Measurements from ENCODE around the gene NRF1. TPM values are rescaled to one million over a fixed set of nuclear protein-coding genes. Genes with fewer than 3 reads are reported as not detected.

NRF1 gene
- total RNA-seq, 2 donors from 2014 or later = 13.4 to 15.7 TPM

DNA sequence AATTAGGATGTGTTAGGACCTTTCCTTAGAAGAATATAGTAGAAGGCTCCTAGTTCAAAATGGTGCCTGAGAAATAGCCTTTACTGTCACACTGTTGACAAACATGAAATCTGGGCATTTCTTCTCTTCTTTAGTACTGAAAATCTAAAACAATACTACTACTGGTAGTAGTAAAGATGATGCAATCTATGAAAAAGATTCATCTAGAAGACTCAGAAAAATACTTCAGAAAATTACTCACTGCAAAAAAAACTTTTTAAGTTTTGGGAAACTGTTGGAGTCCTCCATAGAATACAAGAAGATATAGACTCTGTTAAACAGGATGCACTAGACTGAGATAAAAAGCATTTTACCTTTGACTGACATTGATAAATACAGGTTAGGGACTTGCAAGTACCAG lies 67.1 kb downstream of the NRF1 start:
- intact Hi-C loops (cut with DNase I) = loop anchor here (10.0 kb wide), 1 partner anchor 326 kb away; no protein-coding TSS in a partner anchor
- no peak overlapping the region for H3K4me3 ChIP-seq
- TF ChIP-seq CTCF (IDR thresholded peaks at IDR 0.05) = no peak
- H3K27ac ChIP-seq = no peak overlapping the region
- no peaks in the 10 kb centered on the region for H3K27me3 ChIP-seq
- H3K9me3 ChIP-seq = no peaks in the 10 kb centered on the region
- no peak for DNase-seq
- peaks cover 3% of the 10 kb centered on the region for H3K36me3 ChIP-seq
- H3K4me1 ChIP-seq = no peaks in the 10 kb centered on the region
- no peak overlapping the region for H3K9ac ChIP-seq (ENCODE audit: low read depth in 2 of 2, low read length in 2 of 2)

DNA sequence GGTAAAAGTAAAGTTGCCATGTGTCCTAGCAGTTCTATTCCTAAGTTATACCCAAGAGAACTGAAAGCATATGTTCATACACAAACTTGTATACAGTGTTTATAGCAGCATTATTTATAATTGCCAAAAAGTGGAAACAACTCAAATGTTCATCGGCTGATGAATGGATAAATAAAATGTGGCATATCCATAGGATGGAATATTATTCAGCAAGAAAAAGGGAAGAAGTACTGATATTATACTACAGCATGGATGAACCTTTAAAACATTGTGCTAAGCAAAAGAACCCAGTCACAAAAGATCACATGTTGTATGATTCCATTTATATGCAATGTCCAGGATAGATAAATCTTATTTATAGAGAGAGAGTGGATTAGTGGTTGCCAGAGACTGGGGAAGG lies 68.9 kb downstream of the NRF1 start:
- H3K27ac ChIP-seq = no peak overlapping the region
- intact Hi-C loops (cut with DNase I) = no loop called here

DNA sequence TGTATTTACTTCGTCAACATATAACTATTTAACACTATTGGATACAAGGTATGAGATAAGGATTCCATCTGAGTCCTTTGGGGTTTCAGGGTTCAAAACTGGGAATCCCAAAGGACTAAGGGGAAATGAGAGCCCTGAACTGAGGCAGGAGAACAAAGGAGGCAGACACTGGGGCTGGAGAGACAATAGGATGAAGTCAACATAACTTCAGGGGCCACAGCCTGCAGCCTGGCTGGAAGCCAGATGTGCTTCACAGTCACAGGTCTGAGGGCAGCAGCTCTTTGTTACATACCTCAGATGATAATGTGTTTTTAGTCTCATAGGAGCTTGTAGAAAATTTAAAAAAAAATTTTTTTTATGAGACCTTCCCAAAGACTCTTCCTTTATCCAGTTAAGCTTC lies 73.3 kb downstream of the NRF1 start:
- Histone ChIP-seq H3K4me3 (no peak overlapping the region), H3K9me3 (no peaks in the 10 kb centered on the region), H3K4me1 (no peaks in the 10 kb centered on the region), H3K9ac (ENCODE audit: low read depth in 2 of 2, low read length in 2 of 2) (no peak overlapping the region), H3K27me3 (no peaks in the 10 kb centered on the region), H3K36me3 (no peaks in the 10 kb centered on the region), H3K27ac (no peak overlapping the region)
- no peak for TF ChIP-seq CTCF (IDR thresholded peaks at IDR 0.05)
- no peak for DNase-seq
- intact Hi-C loops (cut with DNase I) = no loop called here

More for the DNA sequence above, 68.9 kb downstream of the NRF1 start:
- H3K4me3 ChIP-seq = no peak overlapping the region
- no peak overlapping the region for H3K9ac ChIP-seq (ENCODE audit: low read depth in 2 of 2, low read length in 2 of 2)
- no peak for DNase-seq
- no peak for TF ChIP-seq CTCF (IDR thresholded peaks at IDR 0.05)
- no peaks in the 10 kb centered on the region for H3K4me1 ChIP-seq
- H3K27me3 ChIP-seq = no peaks in the 10 kb centered on the region
- peaks cover 2% of the 10 kb centered on the region for H3K36me3 ChIP-seq
- no peaks in the 10 kb centered on the region for H3K9me3 ChIP-seq

GRCh38 chr7:129686063-129686462 lies 74.5 kb downstream of the NRF1 start:
- no peak for DNase-seq
- Histone ChIP-seq H3K4me1 (no peaks in the 10 kb centered on the region), H3K27ac (no peak overlapping the region), H3K27me3 (no peaks in the 10 kb centered on the region), H3K36me3 (no peaks in the 10 kb centered on the region), H3K9me3 (no peaks in the 10 kb centered on the region), H3K9ac (ENCODE audit: low read depth in 2 of 2, low read length in 2 of 2) (no peak overlapping the region), H3K4me3 (no peak overlapping the region)
- intact Hi-C loops (cut with DNase I) = no loop called here
- TF ChIP-seq CTCF (IDR thresholded peaks at IDR 0.05) = no peak

GRCh38 chr7:129688503-129689222 lies 77.1 kb downstream of the NRF1 start:
- TF ChIP-seq CTCF (IDR thresholded peaks at IDR 0.05) = no peak
- no peaks in the 10 kb centered on the region for H3K36me3 ChIP-seq
- no peak overlapping the region for H3K4me3 ChIP-seq
- no peak for DNase-seq
- no peaks in the 10 kb centered on the region for H3K4me1 ChIP-seq
- intact Hi-C loops (cut with DNase I) = no loop called here
- no peak overlapping the region for H3K9ac ChIP-seq (ENCODE audit: low read depth in 2 of 2, low read length in 2 of 2)
- H3K27ac ChIP-seq = no peak overlapping the region
- no peaks in the 10 kb centered on the region for H3K9me3 ChIP-seq
- no peaks in the 10 kb centered on the region for H3K27me3 ChIP-seq

Data from colonic mucosa (tissue), 4 donors.